Ovary (tissue), 9 donors: Measurements from ENCODE around the gene THBS4. TPM values are rescaled to one million over a fixed set of nuclear protein-coding genes. Genes with fewer than 3 reads are reported as not detected.

Source experiments
- DNase-seq, 5 donors: peaks; one replicate each; pipeline ENCODE4 v3.0.0-alpha.2; 2019 to 2020
- H3K27ac ChIP-seq, 2 donors: fragments of 200-600 bp; one replicate each; pipeline versions ENCODE4 v1.5.1 to v1.8.0; 2019 to 2022
- H3K27me3 ChIP-seq: fragments of 200-600 bp; one replicate; pipeline ENCODE4 v1.8.0; 2022
- H3K36me3 ChIP-seq: fragments of 200-600 bp; sonication (generic); one replicate; pipeline ENCODE4 v1.5.1; 2019
- H3K4me1 ChIP-seq: one replicate; pipeline ENCODE4 v1.8.1; 2013; ENCODE audit warnings: mild to moderate bottlenecking, moderate library complexity; ENCODE audit not compliant: insufficient read depth
- H3K4me3 ChIP-seq: fragments of 200-600 bp; sonication (generic); one replicate; pipeline ENCODE4 v1.5.1; 2017
- H3K9me3 ChIP-seq, 2 donors: fragments of 200-600 bp in 1 of 2; sonication (generic) in 1 of 2; one replicate each; pipeline versions ENCODE4 v1.5.1 to v1.8.1; 2013 to 2019; ENCODE audit warnings: mild to moderate bottlenecking in 1 of 2, moderate library complexity in 1 of 2
- EP300 ChIP-seq: sonication (generic); formaldehyde crosslinking; IDR thresholded peaks from one replicate; pipeline ENCODE4 v1.6.1; 2017; ENCODE audit warnings: antibody characterized with exemption
- POLR2A ChIP-seq: fragments of 450-650 bp; IDR thresholded peaks from one replicate; pipeline ENCODE4 v1.6.1; 2017; ENCODE audit warnings: antibody characterized with exemption, mild to moderate bottlenecking, moderate library complexity
- WGBS, 3 donors: extraction: QIAGEN DNeasy Blood & Tissue Kit in 1 of 3; methylation state at CpG; one replicate each; pipeline versions ENCODE4 v1.1.5 to v1.1.7; 2013 to 2017; 5-methylcytosine and 5-hydroxymethylcytosine counted together
- intact Hi-C, 4 donors: fragments of 100-400 bp; cut with DNase I; formaldehyde crosslinking; loops; one replicate each; pipeline versions ENCODE4 v1.11.0 to v1.15.1; 2022 to 2023
- polyA plus RNA-seq, 2 donors: library from polyadenylated mRNA; stranded (reverse); fragments of 200-250 nt in 1 of 2; fragments of 350-450 nt in 1 of 2; fragmentation: Illumina TruSeq in 1 of 2; extraction: RNeasy Lipid Tissue Mini Kit (QIAGEN cat#74804) in 1 of 2; gene quantifications; one replicate each; pipeline ENCODE4 v1.2.3, GENCODE V29; 2013 to 2014
- total RNA-seq, 7 donors: library from RNA; depleted of rRNA in 2 of 7; stranded (reverse); fragments of >200 nt in 2 of 7; fragmentation: NEBNext Ultra II Directional in 3 of 7; extraction: Animal tissue kit (Norgen Biotek cat#: 25700) in 3 of 7; gene quantifications; one replicate each; pipeline versions ENCODE4 v1.1.0 to v1.2.4, GENCODE V29; 2016 to 2023
- TF ChIP-seq, protein P1 (sequence below), 3 donors: fragments of 450-650 bp in 2 of 3; fragments of 200-600 bp in 1 of 3; IDR thresholded peaks; one replicate each; pipeline versions ENCODE4 v1.5.1 to v1.8.0; 2016 to 2022; ENCODE audit warnings: antibody characterized with exemption in 3 of 3, mild to moderate bottlenecking in 1 of 3
- donor health status: DM: no; HTN: no; CAD: no; lungs with moderate emphysema.
- donor health status: DM: no; HTN: no; CAD: no.
- donor health status: Bipolar disorder and iron deficiency.
- donor health status: DM: yes; HTN: yes; CAD: no.
- donor health status: DM: no; HTN: no; CAD: no.
- donor health status: DM: yes; HTN: yes; CAD: no.

THBS4 gene
- total and polyA plus RNA-seq, 9 donors = 1.9 to 89.6 (median 5.1) TPM

DNA sequence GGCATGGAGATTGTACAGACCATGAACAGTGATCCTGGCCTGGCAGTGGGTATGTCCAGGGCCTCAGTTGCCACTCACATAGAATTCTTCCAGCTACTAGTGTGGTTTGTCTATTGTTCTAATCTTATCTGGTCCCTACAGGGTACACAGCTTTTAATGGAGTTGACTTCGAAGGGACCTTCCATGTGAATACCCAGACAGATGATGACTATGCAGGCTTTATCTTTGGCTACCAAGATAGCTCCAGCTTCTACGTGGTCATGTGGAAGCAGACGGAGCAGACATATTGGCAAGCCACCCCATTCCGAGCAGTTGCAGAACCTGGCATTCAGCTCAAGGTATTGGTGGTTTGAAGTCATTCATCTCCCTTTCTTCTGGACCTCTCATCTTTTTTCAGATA lies 43.8 kb downstream of the THBS4 start:
- Histone ChIP-seq H3K4me1 (peaks cover 6% of the 10 kb centered on the region), H3K36me3 (no peaks in the 10 kb centered on the region), H3K27me3 (no peaks in the 10 kb centered on the region), H3K9me3 (no peaks in the 10 kb centered on the region), H3K4me3 (no peak overlapping the region), H3K27ac (no peak overlapping the region)
- no peak for DNase-seq
- intact Hi-C loops = no loop called here
- 89 to 94% (median 93%) methylated on average over 4 of the region's 4 CpGs for WGBS, 3 donors
- no peak for TF ChIP-seq EP300
- no peak for TF ChIP-seq POLR2A
- TF ChIP-seq, protein P1, sequence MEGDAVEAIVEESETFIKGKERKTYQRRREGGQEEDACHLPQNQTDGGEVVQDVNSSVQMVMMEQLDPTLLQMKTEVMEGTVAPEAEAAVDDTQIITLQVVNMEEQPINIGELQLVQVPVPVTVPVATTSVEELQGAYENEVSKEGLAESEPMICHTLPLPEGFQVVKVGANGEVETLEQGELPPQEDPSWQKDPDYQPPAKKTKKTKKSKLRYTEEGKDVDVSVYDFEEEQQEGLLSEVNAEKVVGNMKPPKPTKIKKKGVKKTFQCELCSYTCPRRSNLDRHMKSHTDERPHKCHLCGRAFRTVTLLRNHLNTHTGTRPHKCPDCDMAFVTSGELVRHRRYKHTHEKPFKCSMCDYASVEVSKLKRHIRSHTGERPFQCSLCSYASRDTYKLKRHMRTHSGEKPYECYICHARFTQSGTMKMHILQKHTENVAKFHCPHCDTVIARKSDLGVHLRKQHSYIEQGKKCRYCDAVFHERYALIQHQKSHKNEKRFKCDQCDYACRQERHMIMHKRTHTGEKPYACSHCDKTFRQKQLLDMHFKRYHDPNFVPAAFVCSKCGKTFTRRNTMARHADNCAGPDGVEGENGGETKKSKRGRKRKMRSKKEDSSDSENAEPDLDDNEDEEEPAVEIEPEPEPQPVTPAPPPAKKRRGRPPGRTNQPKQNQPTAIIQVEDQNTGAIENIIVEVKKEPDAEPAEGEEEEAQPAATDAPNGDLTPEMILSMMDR (IDR thresholded peaks at IDR 0.05) = no peak

DNA sequence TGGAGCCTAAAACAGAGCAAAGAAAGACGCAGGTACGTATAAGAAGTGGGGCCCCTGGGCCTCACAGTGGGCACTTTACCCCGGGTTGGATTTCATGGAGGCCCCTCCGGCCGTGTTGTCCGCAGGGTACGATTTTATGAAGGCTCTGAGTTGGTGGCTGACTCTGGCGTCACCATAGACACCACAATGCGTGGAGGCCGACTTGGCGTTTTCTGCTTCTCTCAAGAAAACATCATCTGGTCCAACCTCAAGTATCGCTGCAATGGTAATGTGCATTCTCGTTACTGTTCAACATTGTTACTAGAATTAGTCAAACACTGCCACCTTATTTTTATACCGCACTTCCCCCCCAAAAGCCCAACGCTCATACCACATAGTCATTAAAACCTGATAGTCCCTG lies 47.1 kb downstream of the THBS4 start:
- TF ChIP-seq, protein P1 (IDR thresholded peaks at IDR 0.05) = no peak
- no peak for TF ChIP-seq EP300
- no peak for TF ChIP-seq POLR2A
- H3K4me3 ChIP-seq = no peak overlapping the region
- intact Hi-C loops = loop anchor here in 1 of 4 donors (10.0 kb wide), 1 partner anchor 517 kb away; no protein-coding TSS in a partner anchor
- no peak overlapping the region for H3K27ac ChIP-seq
- no peaks in the 10 kb centered on the region for H3K27me3 ChIP-seq
- no peak for DNase-seq
- H3K9me3 ChIP-seq = no peaks in the 10 kb centered on the region
- H3K4me1 ChIP-seq = no peaks in the 10 kb centered on the region
- H3K36me3 ChIP-seq = no peaks in the 10 kb centered on the region
- WGBS, 3 donors = 85 to 88% (median 86%) methylated on average over 15 of the region's 15 CpGs

DNA sequence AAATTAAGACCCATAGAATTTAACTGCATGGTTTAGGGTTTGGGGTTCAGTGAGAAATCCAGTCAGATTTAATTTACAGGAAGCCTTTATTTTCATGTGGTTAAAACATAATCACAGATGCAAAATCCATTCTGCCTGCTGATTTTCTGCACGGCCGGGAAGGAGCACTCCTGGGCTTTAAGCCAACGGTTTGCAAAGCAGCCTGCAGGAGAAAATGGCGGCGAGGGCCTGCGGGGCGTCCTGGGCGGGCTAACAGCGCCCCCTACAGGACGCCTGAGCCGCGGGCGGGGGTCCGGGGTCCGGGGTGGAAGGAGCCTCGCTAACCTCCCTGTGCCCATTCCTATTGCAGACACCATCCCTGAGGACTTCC lies 47.6 kb downstream of the THBS4 start:
- TF ChIP-seq EP300 = no peak
- TF ChIP-seq, protein P1 (IDR thresholded peaks at IDR 0.05) = peak; percentile 74 to 88 (median 81)
- DNase-seq = peak; percentile 82 to 90 (median 84)
- H3K4me3 ChIP-seq = peak overlapping the region; percentile 9
- H3K27ac ChIP-seq = peak overlapping the region; percentile 46 to 69
- H3K27me3 ChIP-seq = no peaks in the 10 kb centered on the region
- no peaks in the 10 kb centered on the region for H3K4me1 ChIP-seq
- 1 to 2% (median 1%) methylated on average over 16 of the region's 16 CpGs for WGBS, 3 donors
- intact Hi-C loops = loop anchor here in 1 of 4 donors (10.0 kb wide), 1 partner anchor 518 kb away; no protein-coding TSS in a partner anchor
- H3K36me3 ChIP-seq = no peaks in the 10 kb centered on the region
- H3K9me3 ChIP-seq = no peaks in the 10 kb centered on the region

DNA sequence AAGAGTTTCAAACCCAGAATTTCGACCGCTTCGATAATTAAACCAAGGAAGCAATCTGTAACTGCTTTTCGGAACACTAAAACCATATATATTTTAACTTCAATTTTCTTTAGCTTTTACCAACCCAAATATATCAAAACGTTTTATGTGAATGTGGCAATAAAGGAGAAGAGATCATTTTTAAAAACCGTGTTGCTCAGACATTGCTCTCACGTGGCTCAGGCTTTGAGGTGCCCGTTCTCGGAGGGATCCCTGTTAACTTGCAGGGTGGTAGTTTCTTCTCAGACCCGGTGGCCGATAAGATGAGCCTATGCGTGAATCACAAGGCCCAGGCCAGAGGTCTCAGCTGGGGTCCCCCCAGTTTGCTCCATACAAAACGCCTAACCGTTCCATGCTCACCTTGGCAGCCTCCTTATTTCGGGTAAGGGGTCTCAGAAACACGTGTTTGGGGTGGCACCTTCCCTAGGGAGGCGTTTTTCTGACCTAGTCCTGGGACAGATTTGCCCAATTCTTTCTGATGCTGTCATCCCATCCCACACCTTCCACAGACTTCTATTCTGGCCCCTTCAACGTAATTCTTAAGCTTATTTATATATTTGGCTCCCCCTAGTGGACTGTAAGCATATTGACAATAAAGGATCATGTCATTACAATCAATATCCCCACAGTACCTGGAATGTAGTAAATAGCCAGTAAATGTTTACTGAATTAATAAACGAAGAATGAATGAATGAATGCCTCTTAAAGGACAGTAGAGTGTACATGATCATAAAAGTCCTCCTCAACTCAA lies 48.1 kb downstream of the THBS4 start:
- intact Hi-C loops = loop anchor here in 1 of 4 donors (10.0 kb wide), 1 partner anchor 518 kb away; no protein-coding TSS in a partner anchor
- Histone ChIP-seq H3K9me3 (no peaks in the 10 kb centered on the region), H3K27ac (peak overlapping the region; percentile 46 to 69), H3K36me3 (no peaks in the 10 kb centered on the region), H3K27me3 (no peaks in the 10 kb centered on the region), H3K4me3 (peak overlapping the region; percentile 9), H3K4me1 (no peaks in the 10 kb centered on the region)
- TF ChIP-seq, protein P1 (IDR thresholded peaks at IDR 0.05) = peak; percentile 77 to 87 (median 84)
- no peak for TF ChIP-seq EP300
- DNase-seq = peak; percentile 46 to 64 (median 57)
- 8 to 11% (median 8%) methylated on average over 19 of the region's 19 CpGs for WGBS, 3 donors
